K562 (cell line): Measurements from ENCODE around the gene RACGAP1.

Source experiments
- BHLHE40 ChIP-seq: IDR thresholded peaks from 2 replicates; pipeline ENCODE4 v1.6.1; 2011; ENCODE audit warnings: low read length, improper control_type of control experiment
- EZH2 ChIP-seq: IDR thresholded peaks from 2 replicates; pipeline ENCODE4 v1.6.1; 2012; ENCODE audit warnings: low read depth, mild to moderate bottlenecking, inconsistent platforms, low read length, borderline replicate concordance
- HMGXB4 ChIP-seq: sonication (generic); formaldehyde crosslinking; IDR thresholded peaks from 2 replicates; pipeline ENCODE4 v1.8.1; 2023; ENCODE audit warnings: mild to moderate bottlenecking, missing genetic modification reagents
- MEF2A ChIP-seq: IDR thresholded peaks from 2 replicates; pipeline ENCODE4 v1.6.1; 2011; ENCODE audit warnings: low read depth, mild to moderate bottlenecking, low read length, moderate library complexity; ENCODE audit not compliant: control insufficient read depth
- MXI1 ChIP-seq: IDR thresholded peaks from 2 replicates; pipeline ENCODE4 v1.6.1; 2011; ENCODE audit warnings: low read depth, mild to moderate bottlenecking, improper control_type of control experiment, low read length
- POLR2A ChIP-seq: fragments of 450-650 bp; conservative IDR thresholded peaks from 2 replicates; pipeline ENCODE4 v1.6.1; 2016
- RBBP5 ChIP-seq: fragments of 200-600 bp; sonication (generic); IDR thresholded peaks from 2 replicates; pipeline ENCODE4 v1.6.1; 2012; ENCODE audit warnings: borderline replicate concordance, mild to moderate bottlenecking, low read length, control low read depth, inconsistent platforms; ENCODE audit not compliant: insufficient read depth, poor library complexity, severe bottlenecking
- TRIM24 ChIP-seq, 2 experiments: fragments of 450-650 bp; IDR thresholded peaks; 2 replicates each; pipeline ENCODE4 v1.6.1; 2016
- TSC22D4 ChIP-seq: fragments of 450-650 bp; IDR thresholded peaks from 2 replicates; pipeline ENCODE4 v1.6.1; 2016; ENCODE audit warnings: missing genetic modification characterization, missing biosample characterization, control low read depth
- USF2 ChIP-seq: sonication (generic); formaldehyde crosslinking; IDR thresholded peaks from 2 replicates; pipeline ENCODE4 v1.5.0; 2020; ENCODE audit warnings: missing genetic modification reagents
- ZHX1 ChIP-seq: fragments of 150-350 bp; conservative IDR thresholded peaks from 2 replicates; pipeline ENCODE4 v1.6.1; 2014; ENCODE audit warnings: low read length

GRCh38 chr12:49949866-49950265, 75.4 kb downstream of the RACGAP1 start:
- TF ChIP-seq HMGXB4 (CRISPR knock-in tag), result no peak
- TF ChIP-seq TRIM24 (IDR thresholded peaks at IDR 0.05), result no peak
- TF ChIP-seq POLR2A, result no peak
- no peak for TF ChIP-seq RBBP5
- TF ChIP-seq MEF2A, result no peak
- TF ChIP-seq TSC22D4 (tag), result no peak
- no peak for TF ChIP-seq ZHX1
- TF ChIP-seq BHLHE40, result no peak
- TF ChIP-seq EZH2, result no peak
- TF ChIP-seq USF2 (CRISPR knock-in tag), result no peak
- no peak for TF ChIP-seq MXI1
